OCI-LY3 (cell line): ENCODE measurements around the gene PXDN.

ENCODE experiments used
- EZH2phosphoT487 ChIP-seq: fragments of 200-600 bp; shearing (Covaris generic); IDR thresholded peaks from 2 replicates; pipeline ENCODE4 v1.6.1; 2018; ENCODE audit warnings: antibody characterized with exemption, mixed run types, low read depth
- TF ChIP-seq, protein P1 (sequence below): fragments of 200-600, 300-600 bp; sonication (generic); IDR thresholded peaks from 2 replicates; pipeline ENCODE4 v1.5.1; 2014; ENCODE audit warnings: antibody characterized with exemption, low read length, low read depth

GRCh38 chr2:1784087-1784486 lies 39.8 kb upstream of the PXDN start:
- TF ChIP-seq, protein P1, sequence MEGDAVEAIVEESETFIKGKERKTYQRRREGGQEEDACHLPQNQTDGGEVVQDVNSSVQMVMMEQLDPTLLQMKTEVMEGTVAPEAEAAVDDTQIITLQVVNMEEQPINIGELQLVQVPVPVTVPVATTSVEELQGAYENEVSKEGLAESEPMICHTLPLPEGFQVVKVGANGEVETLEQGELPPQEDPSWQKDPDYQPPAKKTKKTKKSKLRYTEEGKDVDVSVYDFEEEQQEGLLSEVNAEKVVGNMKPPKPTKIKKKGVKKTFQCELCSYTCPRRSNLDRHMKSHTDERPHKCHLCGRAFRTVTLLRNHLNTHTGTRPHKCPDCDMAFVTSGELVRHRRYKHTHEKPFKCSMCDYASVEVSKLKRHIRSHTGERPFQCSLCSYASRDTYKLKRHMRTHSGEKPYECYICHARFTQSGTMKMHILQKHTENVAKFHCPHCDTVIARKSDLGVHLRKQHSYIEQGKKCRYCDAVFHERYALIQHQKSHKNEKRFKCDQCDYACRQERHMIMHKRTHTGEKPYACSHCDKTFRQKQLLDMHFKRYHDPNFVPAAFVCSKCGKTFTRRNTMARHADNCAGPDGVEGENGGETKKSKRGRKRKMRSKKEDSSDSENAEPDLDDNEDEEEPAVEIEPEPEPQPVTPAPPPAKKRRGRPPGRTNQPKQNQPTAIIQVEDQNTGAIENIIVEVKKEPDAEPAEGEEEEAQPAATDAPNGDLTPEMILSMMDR = no peak
- TF ChIP-seq EZH2phosphoT487 = no peak
